H1 (cell line): ENCODE measurements around the gene SCYL1. TPM values are rescaled to one million over a fixed set of nuclear protein-coding genes. Genes with fewer than 3 reads are reported as not detected.

ENCODE experiments used
- CTCF ChIA-PET: fragments of 300-600 bp; sonication (Branson Sonifier 250); formaldehyde crosslinking; loops from one replicate; lab custom pipeline; 2021; ENCODE audit not compliant: partially characterized antibody; lab: Charles Lee
- POLR2A ChIA-PET: fragments of 300-600 bp; sonication (Branson Sonifier 250); formaldehyde crosslinking; loops from one replicate; lab custom pipeline; 2021; ENCODE audit warnings: inconsistent platforms; ENCODE audit not compliant: partially characterized antibody; lab: Charles Lee
- DNase-seq, 2 experiments: peaks; one replicate each; pipeline versions ENCODE4 v3.0.0 to v3.0.0-alpha.2; 2010 to 2022; ENCODE audit warnings: low spot score in 2 of 2, low read depth in 1 of 2, mixed read lengths in 1 of 2
- FAIRE-seq: peaks from 2 replicates; lab custom pipeline; 2011; peaks lifted over from hg19 to GRCh38; lab: Jason Lieb, UNC
- H2AFZ ChIP-seq: 2 replicates; pipeline ENCODE4 v1.8.1; 2012; ENCODE audit warnings: low read length, inconsistent platforms
- H2AK5ac ChIP-seq: 2 replicates; pipeline ENCODE4 v1.6.1; 2013; ENCODE audit warnings: low read depth, low read length
- H2BK120ac ChIP-seq: replicated peaks from 2 replicates; pipeline ENCODE3; 2013; ENCODE audit warnings: low read depth, low read length, inconsistent platforms
- H2BK12ac ChIP-seq: 2 replicates; pipeline ENCODE4 v1.6.1; 2013; ENCODE audit warnings: low read depth, low read length
- H2BK15ac ChIP-seq: 2 replicates; pipeline ENCODE4 v1.6.1; 2013; ENCODE audit warnings: low read length
- H2BK20ac ChIP-seq: 2 replicates; pipeline ENCODE4 v1.6.1; 2013; ENCODE audit warnings: low read length
- H2BK5ac ChIP-seq: 2 replicates; pipeline ENCODE4 v1.6.1; 2013; ENCODE audit warnings: low read depth, low read length
- H3K14ac ChIP-seq: 2 replicates; pipeline ENCODE4 v1.6.1; 2013; ENCODE audit warnings: inconsistent platforms; ENCODE audit not compliant: insufficient read length
- H3K18ac ChIP-seq: 2 replicates; pipeline ENCODE4 v1.6.1; 2013; ENCODE audit warnings: low read length; ENCODE audit errors: extremely low read depth
- H3K23ac ChIP-seq: 2 replicates; pipeline ENCODE4 v1.6.1; 2013; ENCODE audit warnings: inconsistent platforms; ENCODE audit not compliant: insufficient read length
- H3K23me2 ChIP-seq: 2 replicates; pipeline ENCODE4 v1.6.1; 2013; ENCODE audit warnings: low read depth, low read length
- H3K27ac ChIP-seq: 2 replicates; pipeline ENCODE4 v1.6.1; 2011; ENCODE audit warnings: low read depth, low read length, inconsistent platforms
- H3K27me3 ChIP-seq, 4 experiments: replicated peaks in 1 of 4; 1 replicate in 1 of 4; 2 replicates in 3 of 4; pipeline versions ENCODE4 v1.6.1 to v1.8.1; 2011 to 2013; ENCODE audit warnings: low read length in 3 of 4, mild to moderate bottlenecking in 3 of 4, inconsistent platforms in 2 of 4, mixed read lengths in 2 of 4, moderate library complexity in 1 of 4; ENCODE audit not compliant: control insufficient read depth in 3 of 4, insufficient read depth in 3 of 4; ENCODE audit errors: extremely low read depth in 1 of 4
- H3K36me3 ChIP-seq, 4 experiments: 2 replicates each; pipeline versions ENCODE4 v1.6.1 to v1.8.1; 2011 to 2013; ENCODE audit warnings: mild to moderate bottlenecking in 4 of 4, low read length in 3 of 4, moderate library complexity in 2 of 4, control low read depth in 1 of 4, inconsistent platforms in 1 of 4; ENCODE audit not compliant: insufficient read depth in 4 of 4, control insufficient read depth in 2 of 4
- H3K4ac ChIP-seq: replicated peaks from 2 replicates; pipeline ENCODE3; 2013; ENCODE audit warnings: low read length, low read depth, mixed read lengths, inconsistent platforms; ENCODE audit not compliant: insufficient read length
- H3K4me1 ChIP-seq, 4 experiments: replicated peaks in 1 of 4; 1 replicate in 1 of 4; 2 replicates in 3 of 4; pipeline versions ENCODE4 v1.6.1 to v1.8.1; 2011 to 2013; ENCODE audit warnings: low read length in 3 of 4, inconsistent platforms in 2 of 4, mixed read lengths in 1 of 4; ENCODE audit not compliant: insufficient read depth in 4 of 4, control insufficient read depth in 3 of 4
- H3K4me2 ChIP-seq, 2 experiments: 2 replicates each; pipeline versions ENCODE4 v1.6.1 to v1.8.1; 2011 to 2013; ENCODE audit warnings: low read depth in 2 of 2, low read length in 2 of 2, control low read depth in 1 of 2, inconsistent platforms in 1 of 2, mild to moderate bottlenecking in 1 of 2; ENCODE audit not compliant: insufficient read depth in 1 of 2
- H3K4me3 ChIP-seq, 4 experiments: fragments of 200-600, 300-600 bp in 1 of 4; sonication (generic), shearing (Covaris generic), sonication (Bioruptor Twin) in 1 of 4; 2 replicates each; pipeline versions ENCODE4 v1.5.1 to v1.8.1; 2011 to 2016; ENCODE audit warnings: low read length in 4 of 4, low read depth in 3 of 4, control low read depth in 2 of 4, inconsistent platforms in 2 of 4, mild to moderate bottlenecking in 2 of 4, mixed read lengths in 1 of 4, moderate library complexity in 1 of 4; ENCODE audit not compliant: insufficient read depth in 2 of 4; ENCODE audit errors: extremely low read depth in 1 of 4
- H3K56ac ChIP-seq: replicated peaks from 2 replicates; pipeline ENCODE3; 2013; ENCODE audit warnings: low read depth, mild to moderate bottlenecking, mixed read lengths, low read length, inconsistent platforms; ENCODE audit not compliant: insufficient read length
- H3K79me1 ChIP-seq: 2 replicates; pipeline ENCODE4 v1.6.1; 2013; ENCODE audit warnings: low read depth, low read length, control low read depth
- H3K79me2 ChIP-seq, 2 experiments: 2 replicates each; pipeline versions ENCODE4 v1.6.1 to v1.8.1; 2012 to 2013; ENCODE audit warnings: low read length in 2 of 2, mild to moderate bottlenecking in 2 of 2, inconsistent platforms in 1 of 2; ENCODE audit not compliant: insufficient read depth in 2 of 2, control insufficient read depth in 1 of 2
- H3K9ac ChIP-seq, 4 experiments: replicated peaks in 1 of 4; 1 replicate in 1 of 4; 2 replicates in 3 of 4; pipeline versions ENCODE4 v1.6.1 to v1.8.1; 2011 to 2013; ENCODE audit warnings: low read depth in 3 of 4, low read length in 3 of 4, control low read depth in 2 of 4, mild to moderate bottlenecking in 2 of 4, moderate library complexity in 2 of 4, inconsistent platforms in 1 of 4; ENCODE audit errors: extremely low read depth in 1 of 4
- H3K9me3 ChIP-seq, 2 experiments: 2 replicates each; pipeline versions ENCODE4 v1.6.1 to v1.8.1; 2012 to 2013; ENCODE audit warnings: mild to moderate bottlenecking in 2 of 2, moderate library complexity in 2 of 2, control low read depth in 1 of 2, inconsistent platforms in 1 of 2, low read depth in 1 of 2, low read length in 1 of 2, mixed read lengths in 1 of 2; ENCODE audit not compliant: insufficient read depth in 2 of 2
- H4K20me1 ChIP-seq, 2 experiments: replicated peaks in 1 of 2; 2 replicates each; pipeline versions ENCODE3 to v1.8.1; 2011 to 2013; ENCODE audit warnings: inconsistent platforms in 2 of 2, low read length in 2 of 2, mild to moderate bottlenecking in 1 of 2; ENCODE audit not compliant: insufficient read depth in 2 of 2, control insufficient read depth in 1 of 2
- H4K5ac ChIP-seq: 2 replicates; pipeline ENCODE4 v1.6.1; 2013; ENCODE audit warnings: low read length, low read depth, mixed read lengths, inconsistent platforms; ENCODE audit not compliant: insufficient read length
- H4K8ac ChIP-seq: 2 replicates; pipeline ENCODE4 v1.8.0; 2013; ENCODE audit warnings: mild to moderate bottlenecking, moderate library complexity, low read length, inconsistent platforms; ENCODE audit not compliant: insufficient read depth; ENCODE audit errors: extremely low read depth
- H4K91ac ChIP-seq: replicated peaks from 2 replicates; pipeline ENCODE3; 2013; ENCODE audit warnings: low read length, mixed read lengths, inconsistent platforms; ENCODE audit not compliant: insufficient read length
- ASH2L ChIP-seq: fragments of 200-600, 300-600 bp; sonication (generic); IDR thresholded peaks from one replicate; pipeline ENCODE4 v1.7.1; 2017; ENCODE audit warnings: low read length
- CREB1 ChIP-seq: IDR thresholded peaks from 2 replicates; pipeline ENCODE4 v1.6.1; 2012; ENCODE audit warnings: inconsistent platforms
- CTBP2 ChIP-seq: IDR thresholded peaks from 2 replicates; pipeline ENCODE4 v1.7.0; 2011; ENCODE audit warnings: borderline replicate concordance, mild to moderate bottlenecking, moderate library complexity, mixed read lengths, low read length; ENCODE audit not compliant: insufficient read depth, insufficient read length
- EZH2 ChIP-seq: fragments of 200-600 bp; sonication (generic); IDR thresholded peaks from 2 replicates; pipeline ENCODE4 v1.7.1; 2012; ENCODE audit warnings: low read depth, mild to moderate bottlenecking, moderate library complexity, low read length, inconsistent platforms; ENCODE audit not compliant: severe bottlenecking
- KDM4A ChIP-seq: IDR thresholded peaks from one replicate; pipeline ENCODE4 v1.7.1; 2012; ENCODE audit warnings: low read depth, mild to moderate bottlenecking, moderate library complexity, low read length, inconsistent platforms; ENCODE audit not compliant: severe bottlenecking
- RBBP5 ChIP-seq: IDR thresholded peaks from 2 replicates; pipeline ENCODE4 v1.7.1; 2012; ENCODE audit warnings: low read depth, mild to moderate bottlenecking, inconsistent platforms, low read length, moderate library complexity, borderline replicate concordance
- RFX5 ChIP-seq: IDR thresholded peaks from 2 replicates; pipeline ENCODE4 v1.6.1; 2011; ENCODE audit warnings: low read depth, low read length, improper control_type of control experiment, borderline replicate concordance
- SIN3A ChIP-seq, 2 experiments: IDR thresholded peaks in 1 of 2; conservative IDR thresholded peaks in 1 of 2; 2 replicates each; pipeline ENCODE4 v1.6.1; 2011 to 2012; ENCODE audit warnings: low read length in 2 of 2, improper control_type of control experiment in 1 of 2, low read depth in 1 of 2, mild to moderate bottlenecking in 1 of 2
- SP4 ChIP-seq: IDR thresholded peaks from 2 replicates; pipeline ENCODE4 v1.6.1; 2012; ENCODE audit warnings: low read length, inconsistent platforms
- SUZ12 ChIP-seq: fragments of 200-600 bp; sonication (generic); IDR thresholded peaks from 2 replicates; pipeline ENCODE4 v1.6.1; 2012; ENCODE audit warnings: mild to moderate bottlenecking, inconsistent platforms, low read length, moderate library complexity, mixed read lengths
- TBP ChIP-seq: IDR thresholded peaks from 2 replicates; pipeline ENCODE4 v1.6.1; 2011; ENCODE audit warnings: low read depth, low read length, improper control_type of control experiment
- TCF12 ChIP-seq: IDR thresholded peaks from 2 replicates; pipeline ENCODE4 v1.6.1; 2011; ENCODE audit warnings: low read depth, mild to moderate bottlenecking, low read length
- ZNF274 ChIP-seq: IDR thresholded peaks from 2 replicates; pipeline ENCODE4 v1.7.0; 2012; ENCODE audit warnings: low read length, borderline replicate concordance; ENCODE audit errors: extremely low read depth
- WGBS, 2 experiments: shearing (Covaris generic) in 1 of 2; methylation state at CpG; one replicate each; pipeline versions ENCODE4 v1.1.6 to v1.1.7; 2013 to 2015; ENCODE audit warnings: low lambda C conversion rate in 2 of 2, mixed read lengths in 2 of 2, inconsistent platforms in 1 of 2, low coverage in 1 of 2, missing lambda C conversion rate in 1 of 2; ENCODE audit not compliant: insufficient replicate concordance in 2 of 2, insufficient coverage in 1 of 2, insufficient read length in 1 of 2; ENCODE audit errors: extremely low coverage in 1 of 2, missing lambda C conversion rate in 1 of 2; 5-methylcytosine and 5-hydroxymethylcytosine counted together
- polyA plus RNA-seq, 7 experiments: library from polyadenylated mRNA; depleted of rRNA in 3 of 7; stranded (reverse) in 5 of 7; unstranded in 2 of 7; fragments of >200 nt in 5 of 7; fragments of 200-250 nt in 2 of 7; gene quantifications; 1 replicate in 5 of 7; 2 replicates in 1 of 7; 4 replicates in 1 of 7; pipeline versions ENCODE4 v1.2.1 to v1.2.3, GENCODE V29; 2011 to 2013; ENCODE audit warnings: missing spikeins in 2 of 7, mixed read lengths in 2 of 7
- total RNA-seq: library from RNA; stranded (reverse); fragmentation: NEBNext Ultra II Directional; extraction: Animal tissue kit (Norgen Biotek cat#: 25700); gene quantifications from 2 replicates; pipeline ENCODE4 v1.2.1, GENCODE V29; 2021

Gene SCYL1
- total and polyA plus RNA-seq, 2 of the 8 experiments (the other 6 are each of a cell fraction or from before 2014, with no cell fraction given): 59.8 to 77.7 TPM

DNA sequence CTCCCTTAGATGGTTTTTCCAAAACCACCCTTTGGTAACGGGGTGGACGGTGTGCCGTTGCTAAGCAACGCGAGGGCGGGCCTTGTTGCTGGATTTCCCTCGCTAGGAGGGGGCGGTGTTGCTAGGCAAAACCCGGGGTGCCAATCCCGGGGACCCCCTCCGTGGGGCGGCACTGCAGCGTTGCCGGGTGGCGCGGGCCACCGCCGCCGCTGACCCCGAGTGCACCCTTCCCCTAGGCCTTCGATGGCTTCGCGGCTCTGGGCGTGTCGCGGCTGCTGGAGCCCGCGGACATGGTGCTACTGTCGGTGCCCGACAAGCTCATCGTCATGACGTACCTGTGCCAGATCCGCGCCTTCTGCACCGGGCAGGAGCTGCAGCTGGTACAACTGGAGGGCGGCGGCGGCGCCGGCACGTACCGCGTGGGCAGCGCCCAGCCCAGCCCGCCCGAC, 59.9 kb downstream of the SCYL1 start:
- H3K27me3 ChIP-seq: peaks cover 20 to 47% (median 39%) of the 10 kb centered on the region in 4 experiments; a peak in 6 of 7 replicates
- TF ChIP-seq SIN3A (conservative IDR thresholded peaks at IDR 0.05 in 1 of 2, IDR thresholded peaks at IDR 0.05 in 1 of 2; ENCODE audit: low read depth in 1 of 2, low read length in 2 of 2) (peak in 1 of 2 experiments; percentile 34; a peak in 1 of 4 replicates), RBBP5 (0 out of 2 replicates have a peak, but pooled peaks have one; percentile 59), TCF12 (no peak), RFX5 (0 out of 2 replicates have a peak, but pooled peaks have one; percentile 32), SUZ12 (peak; percentile 55), CTBP2 (no peak), SP4 (no peak), ASH2L (no peak), CREB1 (peak; percentile 24; the same call in 1 of the 2 replicates), TBP (no peak), ZNF274 (no peak), EZH2 (peak; percentile 53), KDM4A (peak; percentile 51)

More for the DNA sequence above, 59.9 kb downstream of the SCYL1 start:
- peak in 1 of 2 experiments; percentile 72 for DNase-seq
- H3K9me3 ChIP-seq: no peaks in the 10 kb centered on the region
- no peak overlapping the region for H2BK20ac ChIP-seq
- H2BK15ac ChIP-seq: no peak overlapping the region
- peaks cover 0 to 22% (median 6%) of the 10 kb centered on the region in 4 experiments; a peak in 6 of 7 replicates for H3K4me1 ChIP-seq
- no peak overlapping the region for H2AK5ac ChIP-seq
- H3K18ac ChIP-seq: no peak overlapping the region
- H3K4ac ChIP-seq: no peak overlapping the region
- H4K91ac ChIP-seq: no peak overlapping the region
- H3K9ac ChIP-seq: no peak overlapping the region
- no peaks in the 10 kb centered on the region for H3K36me3 ChIP-seq
- no peak overlapping the region for H2BK5ac ChIP-seq
- H3K23ac ChIP-seq: no peak overlapping the region
- H3K27ac ChIP-seq: no peak overlapping the region
- no peaks in the 10 kb centered on the region for H3K79me2 ChIP-seq
- ChIA-PET POLR2A (interaction anchor here (0.5 to 4.4 kb wide), 10 partner anchors 9 to 91 kb away, joined by 3 to 36 read pairs (median 4); partner anchors contain the start of genes EHBP1L1, FAM89B, KCNK7 and MALAT1), CTCF (interaction anchor here (1.0 to 14.5 kb wide), 9 partner anchors 9 to 169 kb away, joined by 3 to 227 read pairs (median 21); partner anchors contain the start of genes EHBP1L1, FAM89B, KCNK7 and ZNRD2)
- H3K79me1 ChIP-seq: no peaks in the 10 kb centered on the region
- H2BK12ac ChIP-seq: no peak overlapping the region
- no peak for FAIRE-seq
- peak overlapping the region; percentile 54 to 85 for H3K4me2 ChIP-seq
- H3K14ac ChIP-seq: no peak overlapping the region
- no peak overlapping the region for H3K56ac ChIP-seq
- H3K23me2 ChIP-seq: peaks cover 3% of the 10 kb centered on the region; the same call in 1 of the 2 replicates
- no peak overlapping the region for H2BK120ac ChIP-seq
- H4K8ac ChIP-seq: no peak overlapping the region
- H4K5ac ChIP-seq: no peak overlapping the region
- no peak overlapping the region for H2AFZ ChIP-seq
- peak overlapping the region; percentile 8 to 55 (median 32); a peak in 7 of 8 replicates for H3K4me3 ChIP-seq
- 10% methylated on average over 46 of the region's 46 CpGs; no CpG with 5 or more reads in 1 of the 2 experiments for WGBS, 2 experiments
- peaks cover 0 to 2% of the 10 kb centered on the region in 2 experiments for H4K20me1 ChIP-seq
